Left renal pelvis (tissue), 4 donors: ENCODE results near the gene LIMCH1. TPM values are rescaled to one million over a fixed set of nuclear protein-coding genes. Genes with fewer than 3 reads are reported as not detected.

Experiments used
- DNase-seq, 4 donors: peaks; one replicate each; pipeline ENCODE4 v3.0.0-alpha.2; 2013; ENCODE audit warnings: low read depth in 4 of 4, low spot score in 3 of 4
- polyA plus RNA-seq, 4 donors: library from polyadenylated mRNA; unstranded; fragments of 120-200 nt; gene quantifications; one replicate each; pipeline ENCODE4 v1.2.1, GENCODE V29; 2013; ENCODE audit not compliant: insufficient read length in 4 of 4

LIMCH1 gene
- polyA plus RNA-seq, 4 donors, result 42.6 to 125 (median 105) TPM

- no peak for DNase-seq
Measured at GRCh38 chr4:41600243-41600912, 62.4 kb downstream of the LIMCH1 start.

- no peak for DNase-seq
Measured at GRCh38 chr4:41601025-41601424, 63.1 kb downstream of the LIMCH1 start.

GRCh38 chr4:41602113-41602512, 64.2 kb downstream of the LIMCH1 start:
- no peak for DNase-seq

GRCh38 chr4:41602886-41603498, 65.0 kb downstream of the LIMCH1 start:
- no peak for DNase-seq

- no peak for DNase-seq
Measured at GRCh38 chr4:41609851-41610250, 71.9 kb downstream of the LIMCH1 start.

GRCh38 chr4:41610474-41610873, 72.5 kb downstream of the LIMCH1 start:
- no peak for DNase-seq

GRCh38 chr4:41611124-41611838, 73.3 kb downstream of the LIMCH1 start:
- DNase-seq, result no peak

GRCh38 chr4:41611881-41612871, 74.2 kb downstream of the LIMCH1 start:
- peak in 2 of 4 donors; percentile 46 to 55 for DNase-seq

GRCh38 chr4:41613386-41613785, 75.4 kb downstream of the LIMCH1 start:
- DNase-seq, result no peak

- DNase-seq, result no peak
Measured at GRCh38 chr4:41613821-41614220, 75.9 kb downstream of the LIMCH1 start.

GRCh38 chr4:41614519-41614918, 76.6 kb downstream of the LIMCH1 start:
- no peak for DNase-seq

- no peak for DNase-seq
Measured at GRCh38 chr4:41619161-41619560, 81.2 kb downstream of the LIMCH1 start.

- DNase-seq, result no peak
Measured at GRCh38 chr4:41620594-41621256, 82.8 kb downstream of the LIMCH1 start.

- no peak for DNase-seq
Measured at GRCh38 chr4:41622787-41623186, 84.8 kb downstream of the LIMCH1 start.

GRCh38 chr4:41624765-41625164, 86.8 kb downstream of the LIMCH1 start:
- DNase-seq, result no peak

- DNase-seq, result no peak
Measured at GRCh38 chr4:41625531-41625930, 87.6 kb downstream of the LIMCH1 start.

GRCh38 chr4:41628936-41629335, 91.0 kb downstream of the LIMCH1 start:
- DNase-seq, result no peak

- no peak for DNase-seq
Measured at GRCh38 chr4:41631523-41631922, 93.6 kb downstream of the LIMCH1 start.

GRCh38 chr4:41632481-41633073, 94.6 kb downstream of the LIMCH1 start:
- no peak for DNase-seq

GRCh38 chr4:41633321-41633720, 95.4 kb downstream of the LIMCH1 start:
- DNase-seq, result no peak
